Aorta (tissue), 5 donors: ENCODE results near the gene RRAD. TPM values are rescaled to one million over a fixed set of nuclear protein-coding genes. Genes with fewer than 3 reads are reported as not detected.

Source experiments
- ATAC-seq: fragments of 200-7000 bp; cut with Tn5 transposase; one replicate; pipeline ENCODE4 v1.9.1; 2022; ENCODE audit warnings: moderate library complexity; ENCODE audit not compliant: low FRiP score
- DNase-seq, 2 donors: peaks; one replicate each; pipeline ENCODE4 v3.0.0-alpha.2; 2020
- H3K27ac ChIP-seq, 2 donors: one replicate each; pipeline ENCODE4 v1.5.1; 2013; ENCODE audit warnings: low read length in 2 of 2, mild to moderate bottlenecking in 2 of 2, moderate library complexity in 2 of 2, control low read depth in 1 of 2, inconsistent platforms in 1 of 2, low read depth in 1 of 2
- H3K27me3 ChIP-seq, 2 donors: one replicate each; pipeline ENCODE4 v1.6.1; 2013; ENCODE audit warnings: control low read depth in 1 of 2, low read length in 1 of 2, mild to moderate bottlenecking in 1 of 2, moderate library complexity in 1 of 2; ENCODE audit not compliant: insufficient read depth in 2 of 2, control insufficient read depth in 1 of 2
- H3K36me3 ChIP-seq, 2 donors: one replicate each; pipeline ENCODE4 v1.6.1; 2013; ENCODE audit warnings: control low read depth in 1 of 2, low read length in 1 of 2, mild to moderate bottlenecking in 1 of 2; ENCODE audit not compliant: insufficient read depth in 2 of 2, control insufficient read depth in 1 of 2
- H3K4me1 ChIP-seq, 2 donors: one replicate each; pipeline ENCODE4 v1.6.1; 2013; ENCODE audit warnings: low read length in 2 of 2, control low read depth in 1 of 2, mild to moderate bottlenecking in 1 of 2, moderate library complexity in 1 of 2; ENCODE audit not compliant: insufficient read depth in 2 of 2, control insufficient read depth in 1 of 2
- H3K4me3 ChIP-seq, 2 donors: one replicate each; pipeline ENCODE4 v1.5.1; 2013; ENCODE audit warnings: low read length in 2 of 2, control low read depth in 1 of 2, mild to moderate bottlenecking in 1 of 2
- H3K9me3 ChIP-seq: one replicate; pipeline ENCODE4 v1.6.1; 2013; ENCODE audit warnings: mild to moderate bottlenecking, low read length; ENCODE audit not compliant: control insufficient read depth
- WGBS, 2 donors: extraction: QIAGEN DNeasy Blood & Tissue Kit; methylation state at CpG; one replicate each; pipeline ENCODE4 v1.1.7; 2013; 5-methylcytosine and 5-hydroxymethylcytosine counted together
- intact Hi-C, 2 donors: fragments of 100-400 bp; cut with DNase I; formaldehyde crosslinking; loops; one replicate each; pipeline versions ENCODE4 v1.14.2 to v1.15.0; 2022
- polyA plus RNA-seq, 2 donors: library from polyadenylated mRNA; stranded (reverse); fragments of 200-250 nt; gene quantifications; one replicate each; pipeline ENCODE4 v1.2.3, GENCODE V29; 2013
- total RNA-seq, 2 donors: library from RNA; stranded (reverse); fragmentation: NEBNext Ultra II Directional; extraction: Animal tissue kit (Norgen Biotek cat#: 25700); gene quantifications; one replicate each; pipeline ENCODE4 v1.2.1, GENCODE V29; 2021
- donor health status: healthy with polysubstance abuse.
- donor health status: Bipolar disorder and iron deficiency.
- donor health status: DM: no; HTN: no; CAD: no.
- donor health status: DM: no; HTN: no; CAD: no.
- donor health status: DM: yes; HTN: yes; CAD: no.

The RRAD gene
- total and polyA plus RNA-seq, 4 donors, result 16.2 to 35.2 (median 26.8) TPM

- intact Hi-C loops, result loop anchor here (1.0 to 2.0 kb wide), 3 partner anchors 21 to 26 kb away; no protein-coding TSS in a partner anchor
- H3K27ac ChIP-seq, result peak overlapping the region in 1 of 2 donors; percentile 72
- no peak overlapping the region for H3K4me3 ChIP-seq
- no peaks in the 10 kb centered on the region for H3K27me3 ChIP-seq
- H3K36me3 ChIP-seq, result no peaks in the 10 kb centered on the region
- no peak for DNase-seq
- WGBS, 2 donors, result 18 to 36% methylated on average over 3 of the region's 3 CpGs
- H3K4me1 ChIP-seq, result no peaks in the 10 kb centered on the region
- no peak for ATAC-seq
- no peaks in the 10 kb centered on the region for H3K9me3 ChIP-seq
Measured at GRCh38 chr16:66923866-66924265, 1.5 kb downstream of the RRAD start.

- peak; percentile 59 for ATAC-seq
- H3K4me3 ChIP-seq, result no peak overlapping the region
- no peaks in the 10 kb centered on the region for H3K4me1 ChIP-seq
- peak; percentile 79 to 92 for DNase-seq
- H3K9me3 ChIP-seq, result no peaks in the 10 kb centered on the region
- H3K36me3 ChIP-seq, result no peaks in the 10 kb centered on the region
- intact Hi-C loops, result loop anchor here (1.0 kb wide), 2 partner anchors 20 to 25 kb away; no protein-coding TSS in a partner anchor
- H3K27me3 ChIP-seq, result no peaks in the 10 kb centered on the region
- H3K27ac ChIP-seq, result peak overlapping the region; percentile 62 to 72
- WGBS, 2 donors, result 2 to 5% methylated on average over 18 of the region's 18 CpGs
Measured at GRCh38 chr16:66923247-66923731, 2.0 kb downstream of the RRAD start.

- ATAC-seq, result no peak
- Histone ChIP-seq H3K27ac (no peak overlapping the region), H3K27me3 (no peaks in the 10 kb centered on the region), H3K36me3 (no peaks in the 10 kb centered on the region), H3K4me3 (no peak overlapping the region), H3K4me1 (no peaks in the 10 kb centered on the region), H3K9me3 (no peaks in the 10 kb centered on the region)
- no peak for DNase-seq
- intact Hi-C loops, result no loop called here
- WGBS, 2 donors, result 87 to 89% methylated on average over 42 of the region's 42 CpGs
Measured at GRCh38 chr16:66921729-66922450, 3.4 kb downstream of the RRAD start.

GRCh38 chr16:66920924-66921680, 4.2 kb downstream of the RRAD start:
- no peak overlapping the region for H3K27ac ChIP-seq
- no peak overlapping the region for H3K4me3 ChIP-seq
- DNase-seq (no peak), ATAC-seq (no peak)
- no peaks in the 10 kb centered on the region for H3K36me3 ChIP-seq
- no peaks in the 10 kb centered on the region for H3K4me1 ChIP-seq
- H3K9me3 ChIP-seq, result no peaks in the 10 kb centered on the region
- WGBS, 2 donors, result 85 to 86% methylated on average over 9 of the region's 9 CpGs
- intact Hi-C loops, result no loop called here
- H3K27me3 ChIP-seq, result no peaks in the 10 kb centered on the region

- no peaks in the 10 kb centered on the region for H3K36me3 ChIP-seq
- no peak overlapping the region for H3K27ac ChIP-seq
- no peaks in the 10 kb centered on the region for H3K27me3 ChIP-seq
- intact Hi-C loops, result no loop called here
- DNase-seq (no peak), ATAC-seq (no peak)
- no peaks in the 10 kb centered on the region for H3K4me1 ChIP-seq
- H3K9me3 ChIP-seq, result no peaks in the 10 kb centered on the region
- 66 to 86% methylated on average over 2 of the region's 2 CpGs for WGBS, 2 donors
- H3K4me3 ChIP-seq, result no peak overlapping the region
Measured at GRCh38 chr16:66920299-66920590, 5.1 kb downstream of the RRAD start.

GRCh38 chr16:66919569-66920298, 5.6 kb downstream of the RRAD start:
- H3K4me1 ChIP-seq, result no peaks in the 10 kb centered on the region
- ATAC-seq, result no peak
- no peaks in the 10 kb centered on the region for H3K36me3 ChIP-seq
- no peak overlapping the region for H3K27ac ChIP-seq
- WGBS, 2 donors, result 85% methylated on average over 5 of the region's 5 CpGs
- no peak overlapping the region for H3K4me3 ChIP-seq
- no peak for DNase-seq
- H3K9me3 ChIP-seq, result no peaks in the 10 kb centered on the region
- intact Hi-C loops, result no loop called here
- no peaks in the 10 kb centered on the region for H3K27me3 ChIP-seq

- no peak for ATAC-seq
- no peaks in the 10 kb centered on the region for H3K4me1 ChIP-seq
- H3K27me3 ChIP-seq, result no peaks in the 10 kb centered on the region
Measured at GRCh38 chr16:66918803-66919568, 6.3 kb downstream of the RRAD start, which contains the start of gene CDH16. TSS of gene CDH16 (minus strand) at chr16:66918885. CDS start at chr16:66918065, 820 bp downstream.

GRCh38 chr16:66918355-66918754, 7.0 kb downstream of the RRAD start:
- no peaks in the 10 kb centered on the region for H3K27me3 ChIP-seq
- H3K4me3 ChIP-seq, result no peak overlapping the region
- H3K27ac ChIP-seq, result no peak overlapping the region
- 95 to 96% methylated on average over 6 of the region's 6 CpGs for WGBS, 2 donors
- intact Hi-C loops, result no loop called here
- H3K4me1 ChIP-seq, result no peaks in the 10 kb centered on the region
- DNase-seq (no peak), ATAC-seq (no peak)
- no peaks in the 10 kb centered on the region for H3K36me3 ChIP-seq
- no peaks in the 10 kb centered on the region for H3K9me3 ChIP-seq

More at GRCh38 chr16:66918803-66919568, 6.3 kb downstream of the RRAD start, which contains the start of gene CDH16:
- intact Hi-C loops, result no loop called here
- 75 to 79% methylated on average over 7 of the region's 7 CpGs for WGBS, 2 donors
- no peak for DNase-seq
- Histone ChIP-seq H3K36me3 (no peaks in the 10 kb centered on the region), H3K9me3 (no peaks in the 10 kb centered on the region), H3K4me3 (no peak within 1 kb of the TSS), H3K27ac (no peak within 1 kb of the TSS)
